Muscle layer of duodenum (tissue), 2 donors: ENCODE measurements around the gene PLEKHB2.
"Not testable (repeated sequence)": the region's sequence is repeated elsewhere in the genome, so short reads cannot be mapped to it uniquely, and the experiment has no call there.

Experiments used
- H3K27ac ChIP-seq: one replicate; pipeline ENCODE4 v1.7.0; 2013; ENCODE audit warnings: mild to moderate bottlenecking, low read length
- H3K27me3 ChIP-seq: one replicate; pipeline ENCODE4 v1.7.0; 2013; ENCODE audit warnings: low read depth, mild to moderate bottlenecking, control low read depth, low read length
- H3K36me3 ChIP-seq, 2 donors: one replicate each; pipeline ENCODE4 v1.7.0; 2013; ENCODE audit warnings: low read length in 2 of 2, control low read depth in 1 of 2, mild to moderate bottlenecking in 1 of 2; ENCODE audit not compliant: insufficient read depth in 2 of 2, control insufficient read depth in 1 of 2
- H3K4me1 ChIP-seq, 2 donors: one replicate each; pipeline ENCODE4 v1.7.0; 2013; ENCODE audit warnings: low read length in 2 of 2, mild to moderate bottlenecking in 2 of 2, control low read depth in 1 of 2, moderate library complexity in 1 of 2; ENCODE audit not compliant: insufficient read depth in 2 of 2, control insufficient read depth in 1 of 2
- H3K4me3 ChIP-seq, 2 donors: one replicate each; pipeline ENCODE4 v1.7.0; 2013; ENCODE audit warnings: low read length in 2 of 2, low read depth in 1 of 2, mild to moderate bottlenecking in 1 of 2
- H3K9me3 ChIP-seq, 2 donors: one replicate each; pipeline ENCODE4 v1.7.0; 2013; ENCODE audit warnings: low read length in 2 of 2, control low read depth in 1 of 2, mild to moderate bottlenecking in 1 of 2; ENCODE audit not compliant: control insufficient read depth in 1 of 2
- donor health status: healthy.

PLEKHB2 gene

DNA sequence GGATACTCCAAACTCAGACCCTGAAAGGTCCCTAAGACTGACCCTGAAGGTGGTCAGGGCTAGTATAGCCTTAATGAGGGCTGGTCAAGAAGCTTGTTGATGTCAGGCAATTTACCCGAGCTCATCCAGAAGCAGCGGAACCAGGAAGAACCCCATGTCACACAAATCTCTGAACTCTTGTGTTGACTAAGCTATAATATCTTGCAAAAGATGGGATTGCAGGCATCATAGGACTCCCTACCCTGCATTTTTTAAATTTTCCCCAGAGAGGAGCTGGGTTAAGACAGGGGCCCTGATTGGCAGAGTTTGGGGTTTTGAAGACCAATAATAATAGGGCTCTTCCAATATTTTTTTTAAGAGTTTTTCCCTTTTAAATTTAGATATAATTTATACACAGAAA is 2.0 kb upstream of the PLEKHB2 start:
- Histone ChIP-seq H3K9me3 (no peaks in the 10 kb centered on the region), H3K27ac (no peak overlapping the region), H3K4me1 (peaks cover 13 to 17% of the 10 kb centered on the region in 2 donors), H3K4me3 (no peak overlapping the region), H3K36me3 (peaks cover 0 to 5% of the 10 kb centered on the region in 2 donors), H3K27me3 (no peaks in the 10 kb centered on the region)

DNA sequence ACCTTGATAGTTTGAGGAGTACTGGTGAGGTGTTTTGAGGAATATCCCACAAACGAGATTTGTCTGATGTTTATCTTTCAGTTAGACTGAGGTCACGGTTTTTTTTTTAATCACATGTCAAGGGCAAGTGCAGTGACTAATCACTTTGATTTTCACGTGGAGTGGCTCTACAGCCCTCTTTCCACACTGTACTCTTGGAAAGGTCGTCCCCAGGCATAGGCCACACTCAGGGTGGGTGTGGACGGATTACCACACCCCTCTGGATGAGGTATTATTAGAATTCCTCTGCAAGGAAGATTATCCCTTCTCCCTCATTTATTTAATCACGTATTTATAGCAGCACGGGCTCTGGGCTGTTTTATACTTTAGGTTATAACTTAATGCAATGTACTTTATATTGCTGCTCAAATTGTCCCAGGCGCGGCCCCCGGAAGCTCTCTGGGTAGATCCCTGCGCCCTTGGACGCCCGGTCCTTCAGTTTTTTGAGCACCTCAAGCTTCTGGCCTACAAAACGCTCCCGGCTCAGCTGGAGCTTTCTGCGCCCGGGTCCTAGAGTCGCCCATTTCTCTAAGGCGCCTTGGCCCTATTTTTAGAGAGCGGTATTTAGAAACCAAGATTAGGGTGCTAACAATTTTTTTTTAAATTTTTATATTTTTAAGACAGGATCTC is 515 bp upstream of the PLEKHB2 start:
- H3K4me1 ChIP-seq, result peaks cover 13 to 18% of the 10 kb centered on the region in 2 donors
- peak overlapping the region; percentile 86 to 96 for H3K4me3 ChIP-seq
- peak overlapping the region; percentile 97 for H3K27ac ChIP-seq
- H3K36me3 ChIP-seq, result peaks cover 0 to 5% of the 10 kb centered on the region in 2 donors
- H3K9me3 ChIP-seq, result no peaks in the 10 kb centered on the region
- no peaks in the 10 kb centered on the region for H3K27me3 ChIP-seq

DNA sequence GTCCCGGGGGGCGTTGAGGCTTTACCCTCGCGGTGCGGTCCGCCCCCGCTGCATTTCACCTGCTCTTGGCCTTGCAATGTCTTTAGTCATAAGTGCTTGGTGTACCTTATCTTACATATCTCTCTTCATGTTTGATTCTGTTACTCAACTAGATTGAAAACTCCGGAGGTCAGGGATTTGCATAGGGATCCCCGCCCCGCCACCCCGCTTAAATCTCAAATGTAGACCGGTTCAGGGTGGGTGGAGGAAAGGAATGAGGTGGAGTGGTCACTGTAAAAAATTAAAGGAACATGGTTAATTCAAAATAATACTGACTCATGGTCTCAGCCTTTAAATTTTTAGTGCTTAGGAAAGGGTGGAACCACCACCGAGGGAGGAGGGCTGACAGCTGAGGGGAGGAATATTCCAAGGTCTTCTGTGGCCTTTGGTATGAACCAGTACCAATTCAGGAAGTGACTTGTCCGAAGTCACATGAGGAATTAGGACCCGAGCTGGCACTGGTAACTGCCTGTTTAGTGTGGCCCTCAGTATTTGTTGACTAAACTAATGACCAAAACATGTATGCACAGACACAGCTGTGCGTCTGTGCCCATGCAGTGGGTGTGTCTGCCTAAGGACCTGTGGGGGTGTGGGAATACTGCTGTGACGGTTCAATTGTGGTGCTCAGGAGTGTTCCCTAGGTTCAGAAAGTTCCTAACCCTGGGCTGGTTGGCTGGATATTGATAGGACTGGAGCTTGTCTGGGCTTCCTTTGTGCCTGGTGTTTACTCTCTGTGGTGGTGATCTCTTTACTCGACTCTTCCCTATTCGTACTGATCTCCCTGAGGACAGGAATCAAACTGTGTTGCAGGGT is 1.0 kb downstream of the PLEKHB2 start:
- no peaks in the 10 kb centered on the region for H3K9me3 ChIP-seq
- H3K4me1 ChIP-seq, result peaks cover 13 to 18% of the 10 kb centered on the region in 2 donors

DNA sequence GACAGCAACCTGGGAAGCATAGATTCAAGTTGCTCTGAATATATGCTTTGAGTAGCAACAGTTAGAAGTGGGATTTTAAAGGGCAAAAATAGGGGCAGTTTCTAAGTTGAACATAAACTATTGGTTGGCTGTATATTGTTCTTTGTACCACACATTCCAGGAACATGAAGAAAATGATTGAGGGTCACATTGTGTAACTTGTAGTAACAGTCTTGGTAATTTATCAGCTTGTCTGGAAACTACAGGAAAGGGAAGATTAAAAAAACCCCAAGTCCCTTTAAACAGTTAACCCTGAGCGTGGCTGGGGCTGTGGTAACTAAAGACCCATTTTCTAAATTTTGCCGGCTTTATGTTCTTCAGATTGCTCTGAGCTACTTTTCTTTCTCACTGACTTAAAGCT is 7.4 kb downstream of the PLEKHB2 start:
- peaks cover 0 to 4% of the 10 kb centered on the region in 2 donors for H3K36me3 ChIP-seq
- no peaks in the 10 kb centered on the region for H3K9me3 ChIP-seq
- peaks cover 13 to 16% of the 10 kb centered on the region in 2 donors for H3K4me1 ChIP-seq
- H3K4me3 ChIP-seq, result no peak overlapping the region
- H3K27me3 ChIP-seq, result no peaks in the 10 kb centered on the region
- no peak overlapping the region for H3K27ac ChIP-seq

More for the DNA sequence above, 1.0 kb downstream of the PLEKHB2 start:
- Histone ChIP-seq H3K27me3 (no peaks in the 10 kb centered on the region), H3K4me3 (peak overlapping the region; percentile 86 to 96), H3K27ac (peak overlapping the region; percentile 97), H3K36me3 (peaks cover 0 to 5% of the 10 kb centered on the region in 2 donors)

DNA sequence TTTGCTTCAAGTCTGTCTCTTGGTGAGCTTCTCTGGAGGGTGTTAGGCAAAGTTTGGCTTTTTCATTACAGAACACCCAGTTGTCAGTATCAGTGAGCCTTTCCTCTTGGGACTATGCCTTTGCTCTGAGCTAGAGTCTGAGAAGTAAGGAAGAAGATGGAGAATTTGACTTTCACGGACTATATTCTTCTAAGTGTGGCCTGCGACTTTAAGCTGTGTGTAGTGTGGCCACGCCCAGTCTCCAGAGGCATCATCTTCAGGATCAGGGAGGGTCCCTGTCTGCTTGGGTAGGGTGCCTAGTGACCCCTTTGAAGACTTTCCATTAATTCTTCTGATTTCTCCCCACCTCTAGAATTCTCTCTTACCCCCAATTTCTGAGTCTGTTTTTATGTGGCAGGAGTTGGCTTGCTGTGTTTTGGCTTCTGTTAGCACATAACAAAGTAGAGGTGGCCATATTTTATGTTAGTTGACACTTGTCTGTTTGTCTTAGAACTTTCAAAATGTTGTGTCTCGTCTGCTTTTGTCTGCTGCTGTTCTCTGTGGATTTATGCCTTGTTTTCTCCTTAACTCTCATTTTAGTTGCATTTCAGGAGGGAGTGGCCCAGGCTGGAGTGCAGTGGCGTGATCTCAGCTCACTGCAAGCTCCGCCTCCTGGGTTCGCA is 8.6 kb downstream of the PLEKHB2 start:
- H3K4me1 ChIP-seq, result peaks cover 10 to 11% of the 10 kb centered on the region in 2 donors
- H3K4me3 ChIP-seq, result no peak overlapping the region
- H3K27ac ChIP-seq, result no peak overlapping the region
- H3K9me3 ChIP-seq, result no peaks in the 10 kb centered on the region
- H3K27me3 ChIP-seq, result no peaks in the 10 kb centered on the region
- peaks cover 0 to 4% of the 10 kb centered on the region in 2 donors for H3K36me3 ChIP-seq

DNA sequence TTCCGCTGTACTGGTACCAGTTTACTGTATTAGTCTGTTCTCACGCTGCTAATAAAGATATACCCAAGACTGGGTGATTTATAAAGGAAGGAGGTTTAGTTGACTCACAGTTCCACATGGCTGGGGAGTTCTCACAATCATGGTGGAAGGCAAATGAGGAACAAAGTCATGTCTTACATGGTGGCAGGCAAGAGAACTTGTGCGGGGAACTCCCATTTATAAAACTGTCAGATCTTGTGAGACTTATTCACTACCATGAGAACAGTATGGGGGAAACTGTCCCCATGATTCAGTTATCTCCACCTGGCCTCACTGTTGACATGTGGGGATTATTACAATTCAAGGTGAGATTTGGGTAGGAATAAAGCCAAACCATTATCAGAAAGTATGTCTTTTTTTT is 9.8 kb downstream of the PLEKHB2 start:
- H3K27ac ChIP-seq, H3K9me3 ChIP-seq, H3K36me3 ChIP-seq, H3K27me3 ChIP-seq, H3K4me3 ChIP-seq: not testable (repeated sequence)
- H3K4me1 ChIP-seq, result peaks cover 10 to 11% of the 10 kb centered on the region in 2 donors

DNA sequence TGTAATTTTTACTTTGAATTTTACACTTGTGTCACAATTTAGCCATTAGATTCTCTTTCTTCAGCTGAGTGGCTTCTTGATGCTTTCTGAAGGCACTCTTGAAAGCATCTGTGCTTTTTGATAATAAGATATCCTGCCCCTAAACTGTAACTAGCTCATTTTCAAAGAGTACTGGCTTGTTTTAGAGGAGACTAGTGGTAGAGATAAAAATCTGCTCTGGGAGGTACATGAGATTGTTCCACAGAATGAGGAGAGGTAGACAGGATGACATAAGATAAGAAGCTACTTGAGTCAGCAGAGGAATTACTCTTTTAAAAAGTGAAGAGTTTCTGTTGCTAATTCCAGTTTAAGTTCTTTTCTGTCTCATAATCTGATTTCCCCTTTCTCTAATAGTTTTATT is 10.6 kb downstream of the PLEKHB2 start:
- Histone ChIP-seq H3K36me3 (peaks cover 0 to 4% of the 10 kb centered on the region in 2 donors), H3K27ac (no peak overlapping the region), H3K9me3 (no peaks in the 10 kb centered on the region), H3K4me3 (no peak overlapping the region), H3K4me1 (peaks cover 10 to 11% of the 10 kb centered on the region in 2 donors), H3K27me3 (no peaks in the 10 kb centered on the region)

DNA sequence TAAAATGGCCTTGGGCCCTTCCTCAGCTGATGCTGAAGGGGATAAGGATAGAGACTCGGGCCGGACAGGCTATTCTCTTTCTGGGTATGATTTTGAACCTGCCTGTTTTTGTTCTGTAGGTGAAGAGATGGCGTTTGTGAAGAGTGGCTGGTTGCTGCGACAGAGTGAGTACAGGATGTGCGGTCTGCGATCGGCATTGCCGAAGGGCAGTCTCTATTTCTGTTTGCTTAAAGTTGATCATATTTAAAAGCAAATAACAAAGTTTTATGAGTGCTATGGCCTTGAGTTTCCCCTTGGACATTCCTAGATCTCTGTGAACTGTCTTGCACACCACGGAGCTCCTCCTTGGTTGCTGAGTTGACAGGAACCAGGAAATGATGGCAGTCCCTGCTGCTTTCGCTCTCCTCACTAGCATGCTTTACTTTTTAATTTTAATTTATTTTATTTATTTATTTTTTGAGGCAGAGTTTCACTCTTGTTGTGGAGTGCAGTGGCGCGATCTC is 15.7 kb downstream of the PLEKHB2 start:
- no peaks in the 10 kb centered on the region for H3K4me1 ChIP-seq
- no peaks in the 10 kb centered on the region for H3K27me3 ChIP-seq
- H3K9me3 ChIP-seq, result no peaks in the 10 kb centered on the region
- H3K36me3 ChIP-seq, result peaks cover 9 to 17% of the 10 kb centered on the region in 2 donors
- no peak overlapping the region for H3K4me3 ChIP-seq
- H3K27ac ChIP-seq, result no peak overlapping the region

DNA sequence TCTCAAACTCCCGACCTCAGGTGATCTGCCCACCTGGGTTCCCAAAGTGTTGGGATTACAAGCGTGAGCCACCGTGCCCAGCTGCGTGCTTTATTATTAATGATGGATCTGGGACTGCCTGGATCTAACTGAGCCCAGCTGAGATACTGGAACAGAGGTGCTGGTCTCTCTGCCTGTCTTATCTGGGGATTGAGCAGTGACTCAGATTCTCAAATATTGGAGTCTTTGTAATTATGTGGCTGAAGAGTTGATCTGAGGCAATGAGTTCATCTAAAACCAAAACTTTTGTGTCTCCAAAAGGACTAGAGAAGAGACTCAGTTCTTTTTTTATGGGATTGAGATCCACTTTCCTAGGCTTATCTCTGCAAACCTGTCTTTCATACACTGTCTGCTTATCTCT is 16.3 kb downstream of the PLEKHB2 start:
- H3K36me3 ChIP-seq, result peaks cover 13 to 22% of the 10 kb centered on the region in 2 donors
- H3K27me3 ChIP-seq, result no peaks in the 10 kb centered on the region
- no peak overlapping the region for H3K4me3 ChIP-seq
- H3K4me1 ChIP-seq, result no peaks in the 10 kb centered on the region
- no peak overlapping the region for H3K27ac ChIP-seq
- H3K9me3 ChIP-seq, result no peaks in the 10 kb centered on the region

DNA sequence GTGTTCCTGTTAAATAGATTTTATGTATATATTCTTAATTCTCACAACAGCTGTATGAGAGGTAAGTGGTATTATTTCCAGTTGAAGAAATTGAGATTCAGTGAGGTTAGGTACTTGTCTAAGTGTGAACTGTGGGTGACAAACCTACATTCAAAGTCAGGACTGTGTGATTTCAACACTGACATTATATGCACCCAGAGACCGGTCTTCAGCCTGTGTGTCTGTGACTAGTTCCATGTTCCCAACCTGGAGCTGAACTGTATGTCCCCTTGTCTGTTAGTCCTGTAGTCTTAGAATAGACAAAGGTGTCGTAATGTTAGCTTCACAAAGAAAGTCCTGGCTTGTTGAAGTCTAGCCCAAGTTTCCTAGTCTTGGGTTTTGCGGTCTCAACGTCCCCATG is 17.4 kb downstream of the PLEKHB2 start:
- no peaks in the 10 kb centered on the region for H3K9me3 ChIP-seq
- no peaks in the 10 kb centered on the region for H3K4me1 ChIP-seq
- no peaks in the 10 kb centered on the region for H3K27me3 ChIP-seq
- H3K27ac ChIP-seq, result no peak overlapping the region
- H3K4me3 ChIP-seq, result no peak overlapping the region
- peaks cover 23 to 33% of the 10 kb centered on the region in 2 donors for H3K36me3 ChIP-seq

DNA sequence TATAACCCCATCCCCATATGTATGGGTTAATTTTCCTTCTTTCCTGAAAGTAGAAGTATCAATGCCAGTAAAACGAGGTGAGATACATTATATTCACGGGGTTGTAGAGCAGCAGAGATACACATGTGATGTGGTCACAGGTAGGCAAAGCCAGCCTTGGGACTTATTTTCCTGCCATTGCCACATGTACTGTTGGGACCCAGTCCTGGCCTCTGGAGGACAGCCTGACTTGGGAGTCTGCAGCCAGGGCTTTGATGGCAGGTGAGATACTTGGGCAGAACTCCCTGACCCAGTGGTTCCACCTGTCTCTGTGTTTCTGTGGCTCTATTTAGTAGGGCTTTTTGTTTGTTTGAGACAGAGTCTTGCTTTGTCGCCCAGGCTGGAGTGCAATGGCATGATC is 18.1 kb downstream of the PLEKHB2 start:
- Histone ChIP-seq H3K27me3 (no peaks in the 10 kb centered on the region), H3K27ac (no peak overlapping the region), H3K4me3 (no peak overlapping the region), H3K9me3 (no peaks in the 10 kb centered on the region), H3K36me3 (peaks cover 30 to 40% of the 10 kb centered on the region in 2 donors), H3K4me1 (no peaks in the 10 kb centered on the region)
